NCI-H2196 (cell line): Measurements from ENCODE around the gene ASB8.

ENCODE experiments used
- DNase-seq: peaks from one replicate; lab custom pipeline; 2025; ENCODE audit not compliant: unreplicated experiment; lab: John Stamatoyannopoulos, UW

The ASB8 gene

DNA sequence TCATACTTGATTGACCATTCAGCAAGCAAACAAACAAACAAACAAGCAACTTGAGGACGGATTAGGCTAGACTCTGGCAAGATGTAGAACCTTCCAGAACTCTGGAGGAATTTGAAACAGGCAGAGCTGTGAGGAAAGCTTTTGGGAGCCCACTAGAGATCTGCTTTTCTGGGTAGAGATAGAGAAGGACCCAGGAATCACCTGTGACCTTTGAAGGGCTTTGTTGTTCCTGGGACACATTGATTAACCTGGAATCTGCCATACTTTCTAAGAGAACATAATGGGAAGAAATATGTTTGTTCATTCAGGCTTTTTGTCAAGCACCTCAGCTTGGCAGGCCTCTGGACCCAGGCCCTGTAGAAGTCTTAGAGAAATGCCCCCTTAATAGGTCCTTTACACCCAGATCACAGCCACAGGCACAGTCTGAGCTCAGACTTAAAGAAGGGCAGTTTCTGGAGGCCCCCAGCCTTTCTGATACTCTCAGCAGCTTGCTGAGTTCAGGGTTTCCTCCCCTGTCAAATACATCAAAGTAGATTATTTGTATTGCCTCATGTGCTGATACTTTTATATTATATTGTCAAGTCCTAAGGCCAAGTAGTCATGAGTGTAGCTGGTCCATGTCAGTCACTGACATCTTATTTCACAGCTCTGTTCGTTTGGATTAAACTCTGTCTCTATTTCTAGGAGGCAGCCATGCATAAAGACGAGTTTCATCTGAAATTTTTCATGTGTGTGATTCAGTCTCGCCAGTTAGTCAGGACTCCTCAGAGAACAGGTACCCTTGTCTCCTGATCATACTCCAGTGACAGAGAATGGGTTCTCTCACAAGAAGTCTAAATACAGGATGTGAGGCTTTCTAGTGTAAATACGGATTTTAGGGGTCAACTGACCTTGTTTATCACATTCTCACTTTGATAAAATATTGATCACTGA, 50.4 kb downstream of the ASB8 start:
- no peak for DNase-seq

DNA sequence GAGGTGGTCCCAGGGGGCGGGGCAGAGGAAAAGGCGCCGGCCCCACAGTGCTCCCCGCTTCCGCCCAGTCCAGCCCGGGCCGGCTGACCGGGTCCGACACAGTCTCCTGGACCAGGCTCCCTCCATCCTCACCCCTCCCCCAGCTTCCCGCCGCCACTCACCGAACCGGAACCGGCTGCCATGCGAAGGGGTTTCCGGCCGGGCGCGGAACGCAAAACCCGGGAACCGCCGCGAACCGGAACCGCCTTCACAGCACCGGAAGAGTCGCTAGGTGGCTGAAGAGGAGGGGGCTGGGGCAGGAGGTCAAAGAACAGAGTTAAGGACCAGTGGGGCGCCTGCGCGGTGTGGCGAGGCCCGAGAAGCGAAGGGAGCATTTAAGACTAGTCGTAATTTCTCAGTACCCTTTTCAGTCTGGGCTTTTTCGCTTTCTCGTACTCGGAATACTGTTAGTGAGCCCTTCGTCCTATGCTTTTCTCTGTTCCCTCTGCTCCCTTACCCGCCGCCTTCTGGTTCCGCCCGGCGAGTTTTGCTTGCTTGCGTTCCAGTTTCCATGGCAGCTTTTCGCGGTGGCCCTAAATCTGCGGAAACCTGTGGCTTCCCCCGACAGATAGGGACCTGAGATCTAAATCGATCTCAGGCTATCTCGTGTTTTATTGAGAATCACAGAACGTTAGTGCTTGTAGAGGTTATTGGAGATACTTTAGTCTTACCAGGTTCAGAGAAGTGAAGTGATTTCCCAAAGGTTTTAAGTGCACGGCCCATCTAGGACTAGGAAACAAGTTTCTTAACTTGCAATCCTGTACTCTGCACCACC, 51.2 kb downstream of the ASB8 start, which contains the start of gene SENP1:
Gene SENP1 (minus strand): TSS at position 213 of the 814 bp plus-strand sequence. CDS start 4,607 bp downstream, outside the sequence.
- peak; percentile 92 for DNase-seq

DNA sequence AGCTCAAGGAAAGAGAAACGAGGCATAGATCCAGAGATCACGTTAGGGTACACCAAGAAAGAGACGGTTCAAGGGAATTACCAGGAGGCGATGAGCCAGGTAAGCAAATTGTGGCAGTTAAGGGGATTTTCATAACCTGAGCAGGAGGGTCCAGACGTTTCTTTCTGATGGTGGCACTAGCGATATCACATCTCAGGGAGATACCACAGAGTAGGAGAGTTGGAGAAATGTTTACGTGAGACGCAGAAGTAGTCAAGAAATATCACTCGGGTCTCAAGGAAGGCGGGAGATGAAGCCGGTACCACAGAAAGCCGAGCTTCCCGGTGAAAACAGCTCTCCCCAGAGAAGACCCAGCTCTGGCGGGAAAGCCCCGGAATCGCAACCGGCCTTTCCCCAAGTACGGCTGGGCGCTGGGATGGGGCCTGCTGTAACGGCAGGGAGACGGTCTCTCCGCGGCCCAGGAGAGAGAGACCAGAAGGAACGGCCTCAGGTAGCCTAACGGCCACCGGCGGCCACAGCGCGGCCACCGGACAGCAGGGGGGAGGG, 51.9 kb downstream of the ASB8 start:
- DNase-seq: peak; percentile 31

DNA sequence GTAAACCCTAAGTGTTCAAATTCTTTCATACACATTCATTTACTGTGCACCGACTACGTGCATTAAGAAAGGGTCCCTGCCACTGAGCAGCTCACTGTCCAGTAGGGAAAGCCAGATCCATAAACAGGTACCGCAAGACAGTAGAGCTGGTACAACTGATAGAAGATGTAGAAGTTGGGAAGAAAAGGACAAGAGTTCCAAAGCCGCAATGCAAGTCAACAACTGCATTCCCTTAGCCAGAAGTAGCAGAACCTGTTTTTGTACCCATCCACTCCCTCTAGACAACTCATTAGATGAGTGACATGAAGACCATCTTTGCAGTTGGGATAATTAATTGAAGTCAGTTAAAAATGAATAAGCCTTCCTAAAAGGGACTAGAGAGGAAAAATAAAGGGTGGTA, 52.8 kb downstream of the ASB8 start:
- peak; percentile 10 for DNase-seq
